ENCODE data around the gene TTLL5.

GRCh38 chr14:75753696-75754095, 92.7 kb downstream of the TTLL5 start:
- TF ChIP-seq GATA2 (IDR thresholded peaks at IDR 0.05; ENCODE audit: low read depth, low read length) (no peak), GATA3 (IDR thresholded peaks at IDR 0.05; ENCODE audit: low read depth, low read length) (no peak)
